Measurements from ENCODE around the gene DOK4.
A peak's percentile ranks its signal among the peaks of the same experiment; 100 is the strongest.

DOK4 gene

DNA sequence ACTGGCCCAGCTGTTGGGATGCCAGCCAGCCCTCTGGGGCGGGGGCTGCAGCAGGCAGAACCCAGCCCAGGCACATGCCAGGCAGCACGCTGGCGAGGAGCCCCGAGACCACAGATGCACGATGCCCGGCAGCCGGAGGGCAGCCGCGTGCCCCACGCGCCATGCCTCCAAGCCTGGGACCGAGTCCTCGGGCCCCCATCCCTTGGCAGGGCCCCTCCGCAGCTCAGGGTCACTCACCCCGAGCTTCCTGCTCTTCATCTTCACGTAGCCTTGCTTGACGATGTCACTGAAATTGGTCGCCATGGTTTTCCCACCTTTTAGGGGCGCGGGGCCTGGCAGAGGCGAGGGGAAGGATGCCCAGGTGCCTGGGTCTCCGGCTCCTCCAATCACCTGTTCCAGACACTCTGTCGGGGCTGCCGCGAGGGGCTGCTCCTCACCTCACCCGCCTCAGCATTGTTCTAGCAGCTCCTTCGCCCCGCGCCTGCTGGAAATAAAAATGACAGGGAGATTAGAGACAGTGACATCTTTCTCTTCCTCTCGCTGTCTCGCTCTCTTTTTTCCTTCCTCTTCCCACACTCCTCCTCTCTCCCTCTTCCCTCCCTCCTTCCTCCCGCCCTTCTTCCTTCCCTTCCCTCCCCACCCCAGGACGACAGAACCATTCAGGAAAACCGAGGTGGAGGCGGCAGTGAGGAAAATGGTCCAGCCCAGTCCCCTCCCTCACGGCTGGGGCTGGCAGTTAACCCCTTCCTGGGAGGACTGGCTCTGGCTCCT is 6.9 kb downstream of the DOK4 start:
- H3K9me3 Mint-ChIP-seq: no peaks in the 10 kb centered on the region
- peaks cover 3% of the 10 kb centered on the region for H3K36me3 Mint-ChIP-seq (ENCODE audit: low read depth)
- peaks cover 21% of the 10 kb centered on the region for H3K4me1 Mint-ChIP-seq
- H3K27ac Mint-ChIP-seq: peak overlapping the region; percentile 19 to 82 (median 66)
- H3K4me3 Mint-ChIP-seq: peak overlapping the region; percentile 84 to 88 (median 85)
- TF ChIP-seq, protein P1, sequence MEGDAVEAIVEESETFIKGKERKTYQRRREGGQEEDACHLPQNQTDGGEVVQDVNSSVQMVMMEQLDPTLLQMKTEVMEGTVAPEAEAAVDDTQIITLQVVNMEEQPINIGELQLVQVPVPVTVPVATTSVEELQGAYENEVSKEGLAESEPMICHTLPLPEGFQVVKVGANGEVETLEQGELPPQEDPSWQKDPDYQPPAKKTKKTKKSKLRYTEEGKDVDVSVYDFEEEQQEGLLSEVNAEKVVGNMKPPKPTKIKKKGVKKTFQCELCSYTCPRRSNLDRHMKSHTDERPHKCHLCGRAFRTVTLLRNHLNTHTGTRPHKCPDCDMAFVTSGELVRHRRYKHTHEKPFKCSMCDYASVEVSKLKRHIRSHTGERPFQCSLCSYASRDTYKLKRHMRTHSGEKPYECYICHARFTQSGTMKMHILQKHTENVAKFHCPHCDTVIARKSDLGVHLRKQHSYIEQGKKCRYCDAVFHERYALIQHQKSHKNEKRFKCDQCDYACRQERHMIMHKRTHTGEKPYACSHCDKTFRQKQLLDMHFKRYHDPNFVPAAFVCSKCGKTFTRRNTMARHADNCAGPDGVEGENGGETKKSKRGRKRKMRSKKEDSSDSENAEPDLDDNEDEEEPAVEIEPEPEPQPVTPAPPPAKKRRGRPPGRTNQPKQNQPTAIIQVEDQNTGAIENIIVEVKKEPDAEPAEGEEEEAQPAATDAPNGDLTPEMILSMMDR (IDR thresholded peaks at IDR 0.05; ENCODE audit: unreplicated experiment in 3 of 3): no peak
- no peaks in the 10 kb centered on the region for H3K27me3 Mint-ChIP-seq (ENCODE audit: low read depth)

DNA sequence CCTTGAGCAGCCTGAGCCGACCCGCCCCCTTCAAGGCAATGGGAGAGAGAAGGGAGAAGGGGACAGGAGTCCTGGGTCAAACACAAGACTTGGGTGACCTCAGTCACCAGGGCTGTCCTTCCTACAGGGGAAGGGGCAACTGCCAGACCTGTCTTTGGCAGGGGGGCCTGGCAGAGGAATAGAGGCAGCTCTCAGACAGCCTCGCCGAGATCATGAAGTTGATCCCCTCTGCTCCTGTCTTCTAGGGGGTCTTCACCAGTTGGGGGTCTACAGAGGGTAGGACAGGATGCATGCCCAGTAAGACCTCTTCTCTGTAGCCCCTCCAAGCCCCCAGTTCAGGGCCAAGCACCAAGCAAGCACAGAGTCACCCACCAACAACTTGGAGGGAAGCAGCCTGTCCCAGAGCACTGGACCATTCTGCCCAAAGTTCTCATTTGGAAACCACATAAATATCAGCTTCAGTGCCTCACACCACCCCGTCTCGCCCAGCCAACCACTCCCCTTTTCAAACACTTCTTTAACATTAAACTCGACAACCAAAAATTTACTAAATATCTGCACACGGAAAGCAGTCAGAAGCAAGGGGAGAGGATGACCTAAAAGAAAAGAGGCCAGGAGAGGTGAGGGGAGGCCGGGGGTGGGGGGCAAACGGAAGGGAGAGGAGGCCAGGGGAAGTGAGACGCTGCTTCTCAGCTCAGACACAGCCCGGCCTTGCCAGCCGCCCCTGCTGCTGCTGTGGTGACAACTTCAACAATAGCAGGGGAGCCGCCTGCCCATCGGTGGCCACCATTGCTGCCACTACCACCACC is 7.7 kb downstream of the DOK4 start:
- Mint-ChIP-seq H3K27me3 (ENCODE audit: low read depth) (no peaks in the 10 kb centered on the region), H3K4me1 (peaks cover 21% of the 10 kb centered on the region), H3K36me3 (ENCODE audit: low read depth) (peaks cover 3% of the 10 kb centered on the region), H3K4me3 (peak overlapping the region; percentile 79 to 83 (median 82)), H3K27ac (peak overlapping the region in 2 of 3 experiments; percentile 20 to 30), H3K9me3 (no peaks in the 10 kb centered on the region)
- TF ChIP-seq, protein P1 (IDR thresholded peaks at IDR 0.05; ENCODE audit: unreplicated experiment in 3 of 3): no peak

DNA sequence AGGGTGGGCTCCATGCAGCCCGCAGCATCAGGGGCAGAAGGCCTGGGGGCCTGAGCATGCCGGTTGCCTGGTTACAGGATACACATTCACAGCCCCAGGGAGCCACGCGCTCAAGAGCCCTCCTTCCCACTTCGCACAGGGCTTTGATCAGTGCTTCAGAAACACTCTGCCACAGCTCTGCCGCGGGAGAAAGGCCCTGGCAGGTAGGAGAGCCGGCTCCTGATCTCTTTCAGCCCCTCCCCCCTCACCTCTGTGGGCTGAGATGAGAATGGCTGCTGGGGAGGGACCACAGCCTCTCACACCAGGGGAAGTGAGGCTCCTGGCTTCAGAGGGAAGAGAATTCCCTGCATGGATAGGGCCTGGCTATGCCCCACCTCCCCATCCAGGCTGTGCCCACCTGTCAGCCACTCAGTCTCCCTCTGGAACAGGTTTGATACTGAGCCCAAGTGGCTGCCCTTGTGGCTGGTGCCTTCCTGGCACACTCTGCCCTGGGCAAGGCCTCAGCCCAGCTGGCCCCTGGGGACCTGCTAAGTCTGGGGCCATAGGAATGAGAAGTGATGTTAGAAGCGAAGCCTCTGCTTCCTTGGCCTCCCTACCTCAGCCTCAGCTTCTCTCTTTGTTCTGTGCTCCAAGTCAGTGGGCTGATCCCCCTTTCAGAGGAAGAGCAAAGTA is 8.6 kb downstream of the DOK4 start:
- Mint-ChIP-seq H3K36me3 (ENCODE audit: low read depth) (peaks cover 3% of the 10 kb centered on the region), H3K4me1 (peaks cover 21% of the 10 kb centered on the region), H3K27me3 (ENCODE audit: low read depth) (no peaks in the 10 kb centered on the region), H3K4me3 (peak overlapping the region; percentile 2 to 82 (median 79)), H3K27ac (peak overlapping the region in 1 of 3 experiments; percentile 13), H3K9me3 (no peaks in the 10 kb centered on the region)
- TF ChIP-seq, protein P1 (IDR thresholded peaks at IDR 0.05; ENCODE audit: unreplicated experiment in 3 of 3): no peak

DNA sequence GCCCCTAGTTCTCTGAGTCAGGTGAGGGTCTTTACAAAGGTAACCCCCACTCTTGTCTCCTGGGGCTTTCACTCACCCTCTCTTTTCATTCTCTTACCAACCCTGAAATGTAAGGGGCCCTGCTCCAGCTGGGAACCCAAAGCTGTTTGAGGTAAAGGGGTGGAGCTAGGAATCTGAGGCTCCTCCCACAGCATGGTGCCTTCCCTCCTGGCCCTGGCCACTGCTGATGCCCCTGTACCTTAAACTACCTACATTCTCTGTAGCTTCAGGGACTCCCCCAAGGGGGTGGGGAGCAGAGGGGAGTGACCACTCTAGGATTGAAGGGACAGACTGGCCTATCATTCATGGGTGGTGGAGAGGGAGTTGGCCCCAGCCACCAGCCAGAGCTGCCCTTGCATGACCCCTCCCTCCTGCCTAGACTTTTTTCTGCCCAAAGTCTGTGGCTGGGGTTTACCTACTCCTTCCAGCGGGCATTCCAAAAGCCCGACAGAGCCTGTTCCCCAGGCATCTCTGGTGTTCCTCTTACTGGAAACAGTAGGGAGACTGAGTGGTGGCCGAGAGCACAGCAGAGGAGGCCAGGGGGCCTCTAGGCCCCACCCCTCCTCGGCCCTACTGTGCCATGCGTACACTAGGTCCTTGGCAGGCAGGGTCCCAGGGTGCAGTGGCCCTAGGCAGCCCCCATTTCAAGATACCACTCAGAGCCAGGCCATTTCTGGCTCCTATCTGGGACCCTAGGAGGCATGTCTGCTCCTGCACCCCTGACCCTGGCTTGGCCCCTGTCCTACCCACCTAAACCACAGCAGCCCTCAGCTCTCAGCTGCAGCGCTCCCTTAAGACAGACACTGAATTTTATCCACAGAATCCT is 9.5 kb downstream of the DOK4 start:
- TF ChIP-seq, protein P1 (IDR thresholded peaks at IDR 0.05; ENCODE audit: unreplicated experiment in 3 of 3): no peak
- H3K4me3 Mint-ChIP-seq: peak overlapping the region; percentile 2 to 27 (median 14)

DNA sequence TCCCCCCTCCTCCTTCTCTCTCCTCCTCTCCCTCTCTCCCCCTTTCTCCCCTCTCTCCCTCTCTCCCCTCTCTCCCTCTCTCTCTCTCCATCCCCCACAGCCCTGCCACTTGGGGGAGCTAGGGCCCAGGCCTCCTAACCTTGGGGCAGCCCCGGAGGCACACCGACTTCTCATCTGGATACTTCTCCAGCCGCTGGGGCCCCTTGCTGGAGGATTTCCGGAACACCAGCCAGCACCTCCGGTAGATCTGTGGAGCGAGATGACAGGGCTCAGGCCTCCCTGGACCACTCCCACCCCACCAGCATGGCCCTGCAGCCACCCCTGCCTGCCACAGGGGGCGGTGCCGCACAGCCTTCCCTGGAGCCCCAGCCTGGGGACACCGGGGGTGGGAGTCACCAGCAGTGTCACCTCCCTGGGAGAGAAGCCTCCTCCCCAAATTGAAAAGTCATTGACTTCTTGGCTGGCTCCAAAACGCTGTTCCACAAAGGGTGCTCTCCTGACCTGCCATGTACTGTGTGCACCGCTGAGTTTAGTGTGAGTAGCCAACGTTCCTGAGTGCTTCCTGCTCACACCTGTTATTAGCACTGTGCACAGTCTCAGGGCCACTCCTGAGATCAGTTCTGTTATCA is 10.5 kb downstream of the DOK4 start:
- TF ChIP-seq, protein P1 (IDR thresholded peaks at IDR 0.05; ENCODE audit: unreplicated experiment in 3 of 3): peak; percentile 66 to 77 (median 73)

More for the DNA sequence above, 9.5 kb downstream of the DOK4 start:
- H3K9me3 Mint-ChIP-seq: no peaks in the 10 kb centered on the region
- no peaks in the 10 kb centered on the region for H3K27me3 Mint-ChIP-seq (ENCODE audit: low read depth)
- H3K4me1 Mint-ChIP-seq: peaks cover 26% of the 10 kb centered on the region
- peak overlapping the region in 1 of 3 experiments; percentile 13 for H3K27ac Mint-ChIP-seq
- H3K36me3 Mint-ChIP-seq (ENCODE audit: low read depth): peaks cover 8% of the 10 kb centered on the region

More for the DNA sequence above, 10.5 kb downstream of the DOK4 start:
- peaks cover 27% of the 10 kb centered on the region for H3K4me1 Mint-ChIP-seq
- no peaks in the 10 kb centered on the region for H3K27me3 Mint-ChIP-seq (ENCODE audit: low read depth)
- H3K36me3 Mint-ChIP-seq (ENCODE audit: low read depth): peaks cover 15% of the 10 kb centered on the region
- H3K27ac Mint-ChIP-seq: no peak overlapping the region
- H3K4me3 Mint-ChIP-seq: no peak overlapping the region
- no peaks in the 10 kb centered on the region for H3K9me3 Mint-ChIP-seq
